Stimulated activated CD4-positive, alpha-beta T cell treated with anti-CD3 and anti-CD28 coated beads, Interleukin-15, amount 100 ng/mL, for 24 hours (primary cell): ENCODE results near the gene PWP1.

Experiments
- DNase-seq: peaks from one replicate; pipeline ENCODE4 v3.0.0-alpha.2; 2020

PWP1 gene

GRCh38 chr12:107736914-107737313 is 51.3 kb downstream of the PWP1 start:
- no peak for DNase-seq

GRCh38 chr12:107748472-107748871 is 62.9 kb downstream of the PWP1 start:
- no peak for DNase-seq

- no peak for DNase-seq
Observed at GRCh38 chr12:107749083-107749482, 63.5 kb downstream of the PWP1 start.

- DNase-seq, result peak; percentile 38
Observed at GRCh38 chr12:107759410-107759809, 73.8 kb downstream of the PWP1 start.

- peak; percentile 51 for DNase-seq
Observed at GRCh38 chr12:107760207-107760808, 74.7 kb downstream of the PWP1 start.

- peak; percentile 92 for DNase-seq
Observed at GRCh38 chr12:107760809-107761501, 75.4 kb downstream of the PWP1 start, which contains the start of gene PRDM4. TSS of gene PRDM4 (minus strand) at chr12:107761137. CDS start at chr12:107760515, 622 bp downstream.

GRCh38 chr12:107761502-107761904 is 75.9 kb downstream of the PWP1 start:
- DNase-seq, result peak; percentile 15
